HG02840 (cell line): ENCODE data around the gene ZNF683.
"Not testable (repeated sequence)": the region's sequence is repeated elsewhere in the genome, so short reads cannot be mapped to it uniquely, and the experiment has no call there.

Experiments used
- ATAC-seq: cut with Tn5 transposase; IDR thresholded peaks from one replicate; pipeline ENCODE4 v1.9.1; 2021; ENCODE audit warnings: mild to moderate bottlenecking, moderate library complexity, moderate number of reproducible peaks; ENCODE audit not compliant: unreplicated experiment, low FRiP score

Gene ZNF683

DNA sequence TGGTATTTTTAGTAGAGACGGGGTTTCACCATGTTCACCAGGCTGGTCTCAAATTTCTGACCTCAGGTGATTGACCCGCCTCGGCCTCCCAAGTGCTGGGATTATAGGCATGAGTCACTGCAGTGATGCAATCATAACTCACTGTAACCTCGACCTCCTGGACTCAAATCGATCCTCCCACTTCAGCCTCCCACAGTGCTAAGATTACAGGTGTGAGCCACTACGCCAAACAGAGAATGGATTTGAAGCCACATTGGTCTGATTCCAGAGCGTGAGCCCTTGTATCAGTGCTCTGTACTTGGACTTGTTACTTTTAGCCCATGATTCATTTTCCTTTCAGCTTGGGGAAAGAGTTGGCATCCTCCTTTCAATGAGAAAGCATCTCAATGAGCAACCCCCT lies 14.9 kb upstream of the ZNF683 start:
- no peak for ATAC-seq

DNA sequence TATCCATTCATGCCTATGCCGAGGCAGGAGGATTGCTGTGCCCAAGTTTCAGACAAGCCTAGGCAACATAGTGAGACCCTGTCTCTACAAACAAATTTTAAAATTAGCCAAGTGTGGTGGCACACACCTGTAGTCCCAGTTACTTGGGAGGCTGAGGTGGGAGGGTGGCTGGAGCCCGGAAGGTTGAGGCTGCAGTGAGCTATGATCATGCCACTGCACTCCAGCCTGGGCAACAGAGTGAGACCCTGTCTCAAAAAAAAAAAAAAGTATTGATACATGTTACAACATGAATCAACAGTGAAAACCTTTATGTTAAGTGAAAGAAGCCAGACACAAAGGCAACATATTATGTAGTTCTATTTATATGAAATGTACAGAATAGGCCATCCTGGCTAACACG lies 12.5 kb upstream of the ZNF683 start:
- ATAC-seq: not testable (repeated sequence)

- no peak for ATAC-seq
These were observed 11.5 kb upstream of the ZNF683 start for GRCh38 chr1:26384076-26384475.

DNA sequence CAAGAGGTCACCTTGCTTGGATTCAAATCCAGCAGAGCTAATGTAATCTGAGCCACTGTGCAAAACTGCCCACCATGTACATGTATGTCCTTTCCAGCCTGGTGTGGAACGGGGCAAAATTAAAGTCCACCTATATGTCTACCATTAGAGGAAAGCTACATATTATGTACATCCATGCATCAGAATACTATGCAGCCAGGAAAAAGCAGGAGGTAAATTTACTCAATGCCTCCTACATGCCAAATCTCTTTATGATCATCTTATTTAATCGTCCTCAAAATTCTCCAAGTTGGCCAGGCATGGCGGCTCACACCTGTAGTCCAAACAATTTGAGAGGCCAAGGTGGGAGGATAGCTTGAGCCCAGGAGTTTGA lies 6.3 kb upstream of the ZNF683 start:
- no peak for ATAC-seq

- ATAC-seq: no peak
These were observed 5.7 kb upstream of the ZNF683 start for GRCh38 chr1:26378088-26378878.

DNA sequence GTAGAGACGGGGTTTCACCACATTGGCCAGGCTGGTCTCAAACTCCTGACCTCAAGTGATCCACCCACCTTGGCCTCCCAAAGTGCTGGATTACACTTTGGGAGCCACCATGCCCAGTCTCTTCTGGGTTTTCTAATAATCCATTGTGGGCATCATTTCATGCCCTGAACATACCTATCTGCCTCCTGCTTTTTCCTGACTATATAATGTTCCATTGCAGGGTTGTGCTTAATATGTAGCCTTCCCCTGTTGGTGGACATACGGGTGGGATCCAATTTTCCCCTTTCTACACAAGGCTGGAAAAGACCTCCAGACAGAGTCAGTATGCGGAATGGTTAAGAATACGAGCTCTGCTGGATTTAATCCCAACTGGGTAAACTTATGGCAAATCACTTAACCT lies 3.5 kb upstream of the ZNF683 start:
- no peak for ATAC-seq

GRCh38 chr1:26375081-26375480 lies 2.5 kb upstream of the ZNF683 start:
- ATAC-seq: no peak

DNA sequence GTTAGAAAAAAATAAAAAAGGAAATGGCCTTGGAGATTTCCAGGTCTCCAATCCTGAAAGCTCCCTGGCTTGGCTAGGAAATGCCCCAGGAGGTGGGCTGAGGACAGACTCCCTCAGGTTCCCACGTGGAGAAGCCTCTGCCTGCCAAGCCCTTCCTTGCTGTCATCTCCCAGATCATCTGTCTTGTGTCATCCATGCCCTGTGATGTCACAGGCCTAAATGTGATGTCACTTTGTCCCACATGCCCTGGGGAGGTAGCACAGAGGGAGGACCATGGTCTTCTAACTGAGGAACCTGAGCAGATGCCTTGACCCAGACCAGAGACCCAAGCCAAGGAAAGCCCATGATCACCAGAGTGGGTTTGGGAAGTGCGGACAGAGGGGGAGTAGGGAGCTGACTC lies 1.8 kb upstream of the ZNF683 start:
- ATAC-seq: not testable (repeated sequence)

GRCh38 chr1:26373789-26374188 lies 1.2 kb upstream of the ZNF683 start:
- ATAC-seq: no peak

- ATAC-seq: no peak
These were observed 731 bp upstream of the ZNF683 start for GRCh38 chr1:26373281-26373680.

DNA sequence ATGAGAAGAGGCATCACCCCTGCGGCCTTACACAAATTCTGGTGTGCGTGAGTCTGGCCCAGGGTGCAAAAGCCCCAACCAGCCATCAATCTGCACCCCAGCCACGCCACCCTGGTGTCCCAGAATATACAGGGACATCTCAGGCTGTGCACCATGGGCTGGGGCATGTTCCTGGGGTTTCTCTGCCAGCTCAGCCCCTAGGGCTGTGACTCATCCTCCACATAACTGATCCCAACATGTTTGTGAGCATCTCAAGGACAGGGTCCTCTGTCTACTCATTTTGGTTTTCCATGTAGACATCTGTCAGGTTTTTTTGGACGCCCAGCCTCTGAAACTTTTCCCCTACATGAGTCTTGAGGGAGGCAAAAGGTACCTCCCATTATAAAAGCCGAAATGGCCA lies 511 bp downstream of the ZNF683 start:
- ATAC-seq: no peak

DNA sequence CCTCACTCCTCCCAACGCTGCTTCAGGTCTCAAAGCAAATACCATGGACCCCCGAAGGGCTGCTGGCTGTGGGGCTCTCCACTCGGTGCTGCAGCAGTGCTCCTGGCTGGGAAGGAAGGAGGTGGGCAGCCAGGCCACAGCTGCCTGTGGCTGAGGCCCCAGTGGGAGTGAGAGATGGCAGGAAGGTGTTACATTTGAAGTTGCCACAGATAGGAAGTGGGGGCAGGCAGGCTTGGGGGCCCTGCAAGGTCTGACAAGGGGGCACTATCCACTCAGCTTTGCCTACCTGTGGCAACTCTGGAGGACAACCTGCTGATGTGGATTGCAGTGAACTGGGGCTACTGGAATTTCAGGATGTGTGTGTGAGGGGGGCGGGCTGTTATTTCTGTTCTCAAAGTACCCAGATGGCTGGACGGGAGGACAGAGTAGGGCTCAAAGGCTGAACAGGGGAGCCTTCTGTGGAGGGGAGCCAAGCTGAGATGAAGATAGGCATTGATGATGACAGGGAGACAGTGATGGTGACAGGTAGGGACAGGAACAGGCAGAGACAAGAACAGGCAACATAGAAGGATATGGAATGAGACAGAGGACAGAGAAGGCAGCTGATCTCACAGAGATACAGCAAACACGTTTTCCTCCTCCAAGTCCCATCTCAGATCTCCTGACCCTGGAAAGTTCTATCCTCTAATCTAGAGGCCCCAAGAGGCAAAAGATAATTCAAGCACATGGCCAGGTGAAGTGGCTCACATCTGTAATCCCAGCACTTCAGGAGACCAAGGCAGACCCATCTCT lies 1.8 kb downstream of the ZNF683 start:
- ATAC-seq: no peak

DNA sequence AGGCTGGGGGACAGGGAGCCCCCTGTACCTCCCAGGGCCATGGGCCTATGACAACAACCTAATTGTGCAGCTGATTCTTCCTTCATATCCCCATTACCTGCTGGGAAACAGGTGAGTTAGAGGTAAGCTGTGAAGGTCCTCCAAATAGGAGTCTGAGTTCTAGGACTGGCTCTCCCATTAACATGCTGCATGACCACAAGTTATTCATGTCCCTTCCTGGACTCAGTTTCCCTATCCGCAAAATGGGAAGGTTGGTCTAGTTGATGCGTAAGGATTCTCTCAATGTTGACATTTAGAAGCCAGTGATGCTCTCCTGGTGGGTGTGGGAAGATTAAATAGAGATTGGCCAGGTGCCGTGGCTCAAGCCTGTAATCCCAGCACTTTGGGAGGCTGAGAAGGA lies 4.1 kb downstream of the ZNF683 start:
- ATAC-seq: no peak

DNA sequence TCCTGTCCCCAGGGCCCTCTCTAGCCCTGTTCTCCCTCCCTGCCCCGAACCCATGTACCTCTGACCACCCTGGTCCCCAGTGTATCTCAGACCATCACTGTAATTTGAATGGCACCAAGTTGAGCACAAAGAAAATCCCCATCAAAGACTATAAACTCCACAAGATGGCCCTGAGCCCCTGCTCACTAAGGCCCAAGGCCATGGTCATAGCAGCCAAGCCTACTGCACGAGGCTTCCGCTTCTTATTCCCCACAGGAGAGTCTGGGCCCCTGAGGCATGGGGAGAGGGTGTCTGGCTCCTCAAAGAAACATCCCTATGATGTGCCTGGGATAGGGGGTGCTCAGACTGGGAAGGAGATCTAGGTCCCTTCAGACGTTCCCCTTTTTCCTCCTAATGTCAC lies 4.5 kb downstream of the ZNF683 start:
- no peak for ATAC-seq

- ATAC-seq: no peak
These were observed 5.1 kb downstream of the ZNF683 start for GRCh38 chr1:26367441-26367840.

DNA sequence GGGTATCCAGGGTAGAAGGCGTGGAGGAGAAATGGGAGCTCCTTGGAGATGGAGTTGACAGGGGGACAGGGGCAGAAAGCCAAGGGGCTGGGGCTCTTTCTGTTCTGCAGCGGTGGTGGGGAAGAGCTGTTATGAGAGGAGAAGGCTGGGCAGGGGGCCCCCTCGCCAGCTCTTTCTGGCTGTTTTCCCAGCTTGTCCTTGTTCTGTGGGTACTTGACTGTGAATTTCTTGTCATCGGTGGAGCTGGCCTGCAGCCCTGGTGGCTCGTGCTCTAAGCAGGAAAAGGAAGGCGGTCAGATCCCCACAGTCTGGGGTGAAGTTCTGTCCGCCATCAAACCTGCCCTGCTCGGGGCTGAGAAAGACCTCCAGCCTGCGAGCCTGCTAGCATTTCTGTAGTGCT lies 7.6 kb downstream of the ZNF683 start:
- ATAC-seq: no peak

- ATAC-seq: no peak
These were observed 8.8 kb downstream of the ZNF683 start for GRCh38 chr1:26363549-26364448.

- no peak for ATAC-seq
These were observed 10.2 kb downstream of the ZNF683 start for GRCh38 chr1:26362331-26362730.

GRCh38 chr1:26361605-26362122 lies 10.9 kb downstream of the ZNF683 start:
- no peak for ATAC-seq

GRCh38 chr1:26360807-26361604 lies 11.5 kb downstream of the ZNF683 start:
- ATAC-seq: no peak
